NOMO-1 (cell line): ENCODE results near the gene SFT2D3.

ENCODE experiments used
- DNase-seq, 2 experiments: peaks; one replicate each; lab custom pipeline; 2025; ENCODE audit not compliant: unreplicated experiment in 2 of 2; lab: John Stamatoyannopoulos, UW

Gene SFT2D3

DNA sequence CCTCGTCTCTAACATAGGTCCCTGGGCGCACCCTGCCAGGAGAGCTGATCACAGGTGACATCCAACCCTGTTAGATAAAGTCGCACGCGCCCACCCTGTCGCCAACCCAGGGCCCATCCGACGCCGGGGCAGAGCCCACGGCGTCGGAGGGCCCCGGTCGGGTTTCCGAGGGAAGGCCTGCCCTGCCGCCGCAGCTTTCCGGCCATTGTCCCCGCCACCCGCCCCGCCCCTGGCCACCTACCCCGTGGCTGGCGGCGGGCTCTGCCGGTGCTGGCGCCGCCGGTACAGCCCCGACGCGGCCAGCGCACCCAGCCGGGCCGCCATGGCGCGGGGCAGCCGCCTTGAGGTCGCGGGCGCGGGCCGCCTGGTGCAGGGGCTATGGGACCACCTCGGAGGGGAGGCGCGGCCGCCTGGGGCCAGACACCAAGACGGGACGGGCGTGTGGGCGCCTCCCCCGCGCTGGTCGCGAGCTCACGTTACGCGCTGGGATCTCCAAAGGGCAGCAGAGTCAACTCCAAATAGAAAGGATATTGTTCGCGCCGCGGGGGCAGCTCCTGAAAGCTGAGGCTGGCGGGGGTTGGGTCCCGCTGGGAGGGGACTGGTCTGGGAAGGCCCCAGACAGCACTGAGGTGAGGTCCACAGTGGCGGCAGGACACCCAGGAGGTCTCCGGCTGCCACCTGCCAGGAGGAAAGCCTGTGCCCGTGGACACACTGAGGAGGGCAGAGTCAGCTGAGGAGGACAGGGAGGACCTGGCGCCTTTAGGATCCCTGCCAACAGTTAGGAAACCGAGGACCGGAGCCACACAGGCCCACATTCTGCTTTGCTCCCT lies 37.0 kb upstream of the SFT2D3 start:
- no peak for DNase-seq

DNA sequence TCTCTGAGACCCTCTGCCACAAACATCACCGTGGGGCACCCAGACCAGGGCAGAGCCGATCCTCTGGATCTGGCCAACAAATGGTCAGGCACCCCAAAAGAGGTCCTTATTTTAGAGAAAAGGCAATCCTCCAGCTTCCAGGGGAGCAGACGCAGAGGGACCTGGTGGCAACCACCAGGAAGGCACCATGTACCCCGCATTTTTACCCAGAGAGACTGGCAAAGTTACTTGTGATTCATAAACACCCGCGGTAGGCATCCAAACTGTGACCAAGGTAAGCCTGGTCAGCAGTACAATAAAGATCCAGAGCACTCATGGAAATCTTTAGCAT lies 36.4 kb upstream of the SFT2D3 start:
- no peak for DNase-seq

DNA sequence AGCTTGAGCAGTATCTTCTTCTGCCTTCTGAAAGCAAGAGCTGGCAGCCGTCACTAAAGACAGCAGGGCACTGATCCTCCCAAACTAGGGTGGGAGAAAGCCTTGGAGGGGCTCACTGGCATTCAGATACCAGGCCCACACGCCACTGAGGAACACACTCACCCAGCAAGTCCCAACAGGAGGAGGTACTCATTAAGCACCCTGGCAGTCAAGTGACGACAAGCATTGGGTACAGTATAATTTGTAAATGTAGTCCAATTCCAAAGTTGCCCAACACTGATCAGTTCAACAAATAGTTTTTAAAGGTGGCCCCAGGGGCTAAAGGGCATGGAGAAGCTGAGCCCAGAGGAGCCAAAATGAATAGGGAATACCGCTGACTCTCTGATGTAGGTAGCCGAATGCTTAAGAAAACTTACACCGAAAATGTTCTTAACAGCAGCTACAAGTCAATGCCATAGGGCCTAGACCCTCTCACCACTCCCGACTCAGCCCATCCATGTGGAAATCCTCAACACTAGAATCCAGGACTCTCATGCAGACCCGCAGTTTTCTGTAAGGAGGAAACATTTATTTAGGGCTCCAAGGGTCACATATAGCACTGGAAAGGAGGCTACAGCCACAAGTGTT lies 35.9 kb upstream of the SFT2D3 start:
- DNase-seq: no peak

DNA sequence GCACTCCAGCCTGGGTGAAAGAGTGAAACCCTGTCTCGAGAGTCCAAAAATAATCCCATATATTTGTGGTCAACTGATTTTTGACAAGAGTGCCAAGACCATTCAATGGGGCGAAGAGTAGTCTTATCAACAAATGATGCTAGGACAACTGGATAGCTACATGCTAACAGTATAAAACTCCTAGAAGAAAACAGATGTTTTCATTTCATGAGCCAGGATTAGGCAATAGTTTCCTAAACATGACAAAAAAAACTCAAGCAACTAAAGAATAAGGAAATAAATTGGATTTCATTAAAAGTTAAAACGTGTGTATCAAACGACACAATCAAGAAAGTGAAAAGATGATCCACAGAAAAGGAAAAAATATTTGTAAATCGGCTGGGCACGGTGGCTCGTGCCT lies 32.2 kb upstream of the SFT2D3 start:
- DNase-seq: no peak

DNA sequence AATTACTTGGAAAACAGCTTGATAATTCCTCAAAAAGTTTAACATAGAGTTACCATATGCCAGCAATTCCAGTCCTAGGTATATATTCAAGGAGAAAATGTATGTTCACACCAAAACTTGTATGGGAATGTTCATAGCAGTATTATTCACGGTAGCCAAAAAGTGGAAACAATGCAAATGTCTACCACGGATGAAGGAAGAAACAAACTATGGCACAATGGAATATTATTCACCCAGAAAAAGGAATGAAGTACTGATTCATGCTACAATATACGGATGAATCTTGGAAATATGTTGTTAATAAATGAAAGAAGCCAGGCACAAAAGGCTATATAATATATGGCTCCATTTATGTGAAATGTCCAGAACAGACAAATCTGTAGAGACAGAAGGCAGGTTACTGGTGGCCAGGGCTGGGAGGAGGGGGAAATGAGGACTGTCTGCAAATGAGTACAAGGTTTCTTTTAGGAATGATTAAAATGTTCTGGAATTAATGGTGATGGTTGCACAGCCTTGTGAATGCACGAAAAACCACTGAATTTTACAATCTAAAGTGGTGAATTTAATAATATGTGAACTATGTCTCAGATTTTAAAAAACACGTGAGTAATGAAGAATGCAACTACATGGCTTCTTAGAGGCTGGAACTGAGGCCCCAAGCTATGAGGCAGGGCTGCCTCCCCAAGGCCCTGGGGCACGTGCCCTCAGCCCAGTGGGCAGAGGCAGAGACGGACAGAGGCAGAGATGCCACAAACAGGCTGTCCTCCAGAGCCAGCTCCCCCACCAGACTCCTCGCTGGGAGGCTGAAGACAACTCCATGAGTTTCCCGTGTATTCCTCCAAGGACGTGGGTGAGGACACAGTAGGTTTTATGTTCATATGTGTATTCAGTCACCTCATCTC lies 31.0 kb upstream of the SFT2D3 start:
- DNase-seq: no peak

GRCh38 chr2:127670957-127671290 lies 30.4 kb upstream of the SFT2D3 start:
- DNase-seq: no peak

GRCh38 chr2:127671557-127672302 lies 29.6 kb upstream of the SFT2D3 start:
- DNase-seq: no peak

- DNase-seq: no peak
These were observed 28.7 kb upstream of the SFT2D3 start for GRCh38 chr2:127672341-127673224.

DNA sequence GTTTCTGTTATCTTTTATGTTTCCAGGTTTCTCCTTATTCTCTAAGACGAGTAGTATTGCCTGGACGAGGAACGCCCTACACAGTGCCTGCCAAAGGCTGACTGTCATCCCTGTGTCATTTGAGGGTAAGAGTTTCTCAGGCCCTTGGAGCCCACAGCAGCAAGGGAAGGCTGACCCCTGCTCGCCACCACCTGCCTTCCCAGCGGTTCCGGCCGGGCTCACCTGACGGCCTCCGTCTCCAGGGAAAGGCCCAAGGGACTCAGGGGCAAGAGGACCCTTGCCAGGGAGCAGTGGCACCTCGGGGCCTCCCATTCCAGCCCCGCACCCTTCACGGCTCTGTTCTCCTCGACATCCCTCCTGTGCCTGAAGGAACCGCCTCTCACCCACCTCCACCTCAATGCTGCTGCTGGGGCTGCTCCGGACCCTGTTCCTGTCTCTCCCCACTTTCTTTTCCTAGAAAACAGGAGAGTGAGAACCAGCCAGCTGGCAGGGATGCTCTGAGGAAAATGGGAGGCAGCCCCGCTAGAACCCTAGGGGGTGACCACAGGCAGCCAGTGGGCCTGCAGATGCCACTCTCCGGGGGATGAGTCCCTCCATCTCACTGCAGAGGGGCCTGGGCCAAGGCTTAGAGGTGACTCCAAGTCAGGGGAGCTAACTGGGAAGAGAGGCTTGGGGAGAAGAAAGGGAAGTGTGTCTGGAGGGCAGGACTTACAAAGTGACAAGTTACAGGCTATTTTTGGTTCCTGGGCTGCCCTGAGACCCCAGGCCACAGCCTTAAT lies 27.8 kb upstream of the SFT2D3 start:
- no peak for DNase-seq

DNA sequence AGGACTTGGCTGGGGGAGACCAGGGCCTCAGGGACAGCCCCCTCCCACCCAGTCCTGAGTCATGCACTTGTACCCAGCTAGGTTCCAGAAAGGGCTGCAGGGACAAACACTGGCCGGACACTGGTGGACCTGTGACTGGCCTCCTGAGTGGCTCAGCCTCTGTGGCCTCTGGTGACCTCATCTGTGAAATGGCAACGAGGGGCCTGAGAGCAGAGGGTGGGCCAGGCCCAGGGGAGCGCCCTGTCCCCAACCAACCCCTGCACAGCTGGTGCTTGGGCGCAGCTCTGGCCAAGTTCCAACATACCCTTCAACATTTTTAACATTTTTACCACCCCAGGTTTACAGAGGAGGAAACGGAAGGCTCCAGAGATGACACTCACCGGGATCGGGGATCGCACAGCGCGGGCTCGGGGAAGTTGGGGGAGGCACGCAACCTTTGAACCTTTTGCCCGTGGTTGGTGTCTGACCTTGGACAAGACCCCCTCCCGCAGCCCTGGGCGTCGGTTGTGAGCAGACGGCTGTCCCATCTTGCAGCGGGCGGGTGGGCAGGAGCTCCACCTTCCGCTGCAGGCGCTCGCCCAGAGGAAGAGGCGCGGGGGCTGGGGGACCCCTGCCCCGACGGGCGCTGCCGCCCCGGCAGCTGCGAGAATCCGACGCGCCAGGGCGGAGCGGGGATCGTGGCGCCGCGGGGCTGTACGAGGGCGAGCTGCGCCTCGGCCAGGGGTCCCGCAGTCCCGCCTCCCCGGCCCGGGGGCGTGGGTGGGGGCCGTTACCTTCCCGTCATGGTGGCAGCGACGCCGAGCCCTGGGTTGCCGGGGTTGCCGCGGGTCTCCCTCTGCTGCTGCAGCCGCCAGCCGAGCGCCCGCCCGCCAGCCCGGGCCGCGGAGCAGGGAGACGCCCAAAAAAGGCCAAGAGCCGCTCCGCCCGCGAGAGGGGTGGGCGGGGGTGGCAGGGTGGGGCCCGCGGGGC lies 26.8 kb upstream of the SFT2D3 start:
- DNase-seq: no peak

GRCh38 chr2:127675331-127676261 lies 25.7 kb upstream of the SFT2D3 start, which contains the start of gene LIMS2:
Gene LIMS2, minus strand, starts transcription at chr2:127675530. Its CDS starts 506 bp downstream, at chr2:127675024.
- no peak for DNase-seq

- no peak for DNase-seq
These were observed 24.4 kb upstream of the SFT2D3 start for GRCh38 chr2:127676906-127677305.

- DNase-seq: no peak
These were observed 22.8 kb upstream of the SFT2D3 start for GRCh38 chr2:127678531-127678930.

DNA sequence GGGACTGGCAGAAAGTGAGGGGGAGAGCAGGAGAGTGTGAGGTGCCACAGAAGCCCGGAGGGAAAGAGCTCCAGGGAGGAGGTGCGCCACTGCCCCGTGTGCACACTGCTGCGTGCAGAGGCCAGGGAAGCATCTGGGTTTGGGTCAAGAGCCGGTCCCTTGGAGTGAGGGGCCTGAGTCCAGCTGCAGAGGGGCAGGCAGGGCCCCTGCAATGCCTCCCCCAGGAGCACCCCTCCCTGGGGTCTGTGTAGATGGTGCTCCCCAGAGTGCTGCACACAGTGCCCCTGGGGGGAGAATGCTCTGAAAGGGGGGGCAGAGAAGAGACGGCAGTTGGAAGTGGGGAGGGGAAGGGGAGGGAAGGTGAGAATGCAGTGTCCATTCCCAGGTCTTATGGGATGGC lies 22.3 kb upstream of the SFT2D3 start:
- no peak for DNase-seq

DNA sequence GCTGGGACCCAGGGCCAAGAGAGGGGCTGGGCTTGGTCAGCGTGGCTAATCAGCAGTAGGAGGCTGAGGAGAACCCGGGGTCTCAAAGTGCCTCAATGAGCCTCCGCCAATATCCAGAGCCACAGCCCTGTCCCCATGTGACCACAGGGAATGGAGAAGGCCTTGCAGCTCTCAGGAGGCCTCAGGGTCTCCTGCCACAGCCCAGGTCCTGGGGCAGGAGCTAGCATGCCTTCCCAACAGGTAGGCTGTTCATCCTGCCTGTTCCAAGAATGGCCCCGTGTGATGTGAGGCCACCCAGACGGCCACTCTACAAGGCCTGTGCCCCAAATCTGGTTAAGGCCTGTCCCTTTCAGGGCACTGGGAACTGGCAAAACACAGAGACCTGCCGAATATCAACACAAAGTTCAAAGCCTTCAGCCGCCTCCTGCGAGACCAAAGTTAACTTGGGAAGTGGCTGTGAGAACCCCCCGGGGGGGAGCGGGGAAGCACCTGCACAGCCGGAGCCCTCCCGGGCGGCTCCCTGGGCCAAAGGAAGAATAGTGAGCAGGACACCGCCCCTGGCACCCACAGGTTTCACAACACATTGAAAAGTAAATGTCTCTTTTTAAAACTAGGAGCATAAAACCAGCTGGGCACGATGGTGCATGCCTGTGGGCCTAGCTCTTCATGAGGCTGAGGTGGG lies 21.5 kb upstream of the SFT2D3 start:
- DNase-seq: no peak

- no peak for DNase-seq
These were observed 20.5 kb upstream of the SFT2D3 start for GRCh38 chr2:127680706-127681287.
